Esophagus (tissue), 2 donors: Measurements from ENCODE around the gene CEACAM5. TPM values are rescaled to one million over a fixed set of nuclear protein-coding genes. Genes with fewer than 3 reads are reported as not detected.

Experiments used
- H3K27ac ChIP-seq, 2 donors: one replicate each; pipeline ENCODE4 v1.5.1; 2013; ENCODE audit warnings: low read depth in 2 of 2, mild to moderate bottlenecking in 2 of 2, inconsistent platforms in 1 of 2, low read length in 1 of 2, moderate library complexity in 1 of 2
- H3K27me3 ChIP-seq, 2 donors: one replicate each; pipeline ENCODE4 v1.6.1; 2013; ENCODE audit warnings: low read length in 2 of 2, control low read depth in 1 of 2, mild to moderate bottlenecking in 1 of 2; ENCODE audit not compliant: insufficient read depth in 2 of 2, control insufficient read depth in 1 of 2
- H3K36me3 ChIP-seq, 2 donors: one replicate each; pipeline ENCODE4 v1.6.1; 2013; ENCODE audit warnings: low read length in 1 of 2; ENCODE audit not compliant: control insufficient read depth in 2 of 2, insufficient read depth in 2 of 2
- H3K4me1 ChIP-seq, 2 donors: one replicate each; pipeline ENCODE4 v1.6.1; 2013; ENCODE audit warnings: low read length in 1 of 2; ENCODE audit not compliant: control insufficient read depth in 2 of 2, insufficient read depth in 2 of 2
- H3K4me3 ChIP-seq, 2 donors: one replicate each; pipeline ENCODE4 v1.5.1; 2013; ENCODE audit warnings: low read length in 2 of 2, mild to moderate bottlenecking in 2 of 2, low read depth in 1 of 2, moderate library complexity in 1 of 2
- H3K9me3 ChIP-seq, 2 donors: one replicate each; pipeline ENCODE4 v1.6.1; 2013; ENCODE audit warnings: mild to moderate bottlenecking in 2 of 2, low read depth in 1 of 2, low read length in 1 of 2, moderate library complexity in 1 of 2; ENCODE audit not compliant: control insufficient read depth in 2 of 2, insufficient read depth in 1 of 2
- WGBS, 2 donors: extraction: QIAGEN DNeasy Blood & Tissue Kit; methylation state at CpG; one replicate each; pipeline ENCODE4 v1.1.7; 2013; 5-methylcytosine and 5-hydroxymethylcytosine counted together
- polyA plus RNA-seq, 2 donors: library from polyadenylated mRNA; stranded (reverse); fragments of 200-250 nt; gene quantifications; one replicate each; pipeline ENCODE4 v1.2.3, GENCODE V29; 2013
- donor health status: healthy with polysubstance abuse.
- donor health status: Bipolar disorder and iron deficiency.

CEACAM5 gene
- 100 to 1,000 TPM; 148 to 172 TPM for polyA plus RNA-seq

- H3K9me3 ChIP-seq = no peaks in the 10 kb centered on the region
- H3K36me3 ChIP-seq = no peaks in the 10 kb centered on the region
- H3K27me3 ChIP-seq = peaks cover 0 to 3% of the 10 kb centered on the region in 2 donors
- H3K4me1 ChIP-seq = no peaks in the 10 kb centered on the region
- H3K27ac ChIP-seq = peak within 1 kb of the TSS in 1 of 2 donors; percentile 15
- peak within 1 kb of the TSS; percentile 47 to 53 for H3K4me3 ChIP-seq
- 36 to 40% methylated on average over 4 of the region's 4 CpGs for WGBS, 2 donors
Observed at GRCh38 chr19:41708481-41708880, at the start of gene CEACAM5. TSS of gene CEACAM5 (plus strand) at chr19:41708626. CDS start at chr19:41708732, 106 bp downstream.

GRCh38 chr19:41666075-41666474, 42.4 kb upstream of the CEACAM5 start:
- peaks cover 0 to 4% of the 10 kb centered on the region in 2 donors for H3K27me3 ChIP-seq
- no peaks in the 10 kb centered on the region for H3K36me3 ChIP-seq
- no peaks in the 10 kb centered on the region for H3K4me1 ChIP-seq
- no peak overlapping the region for H3K27ac ChIP-seq
- WGBS, 2 donors = 54 to 68% methylated on average over 2 of the region's 2 CpGs
- H3K4me3 ChIP-seq = no peak overlapping the region
- peaks cover 3 to 8% of the 10 kb centered on the region in 2 donors for H3K9me3 ChIP-seq

- no peak overlapping the region for H3K4me3 ChIP-seq
- H3K4me1 ChIP-seq = no peaks in the 10 kb centered on the region
- no peak overlapping the region for H3K27ac ChIP-seq
- H3K9me3 ChIP-seq = peaks cover 3 to 8% of the 10 kb centered on the region in 2 donors
- H3K36me3 ChIP-seq = no peaks in the 10 kb centered on the region
- WGBS, 2 donors = 61 to 69% methylated on average over 1 of the region's 1 CpG
- peaks cover 0 to 4% of the 10 kb centered on the region in 2 donors for H3K27me3 ChIP-seq
Observed at GRCh38 chr19:41668315-41668714, 40.1 kb upstream of the CEACAM5 start.

GRCh38 chr19:41670755-41671154, 37.7 kb upstream of the CEACAM5 start:
- Histone ChIP-seq H3K4me3 (no peak overlapping the region), H3K27ac (no peak overlapping the region), H3K27me3 (peaks cover 0 to 4% of the 10 kb centered on the region in 2 donors), H3K36me3 (no peaks in the 10 kb centered on the region), H3K4me1 (no peaks in the 10 kb centered on the region), H3K9me3 (peaks cover 3 to 7% of the 10 kb centered on the region in 2 donors)

- Histone ChIP-seq H3K9me3 (peaks cover 0 to 3% of the 10 kb centered on the region in 2 donors), H3K27ac (peak overlapping the region in 1 of 2 donors; percentile 47), H3K4me1 (no peaks in the 10 kb centered on the region), H3K36me3 (no peaks in the 10 kb centered on the region), H3K4me3 (no peak overlapping the region), H3K27me3 (peaks cover 0 to 4% of the 10 kb centered on the region in 2 donors)
- 55 to 66% methylated on average over 5 of the region's 5 CpGs for WGBS, 2 donors
Observed at GRCh38 chr19:41671486-41671885, 36.9 kb upstream of the CEACAM5 start.

GRCh38 chr19:41682437-41682836, 26.0 kb upstream of the CEACAM5 start:
- Histone ChIP-seq H3K4me1 (no peaks in the 10 kb centered on the region), H3K9me3 (no peaks in the 10 kb centered on the region), H3K36me3 (no peaks in the 10 kb centered on the region), H3K27ac (peak overlapping the region in 1 of 2 donors; percentile 57), H3K27me3 (no peaks in the 10 kb centered on the region), H3K4me3 (no peak overlapping the region)
- 34 to 48% methylated on average over 6 of the region's 6 CpGs for WGBS, 2 donors

GRCh38 chr19:41687419-41687818, 21.0 kb upstream of the CEACAM5 start:
- peaks cover 0 to 3% of the 10 kb centered on the region in 2 donors for H3K27me3 ChIP-seq
- H3K36me3 ChIP-seq = no peaks in the 10 kb centered on the region
- H3K4me3 ChIP-seq = peak overlapping the region; percentile 1 to 18
- no peaks in the 10 kb centered on the region for H3K9me3 ChIP-seq
- 74 to 90% methylated on average over 3 of the region's 3 CpGs for WGBS, 2 donors
- H3K4me1 ChIP-seq = peaks cover 0 to 2% of the 10 kb centered on the region in 2 donors
- no peak overlapping the region for H3K27ac ChIP-seq

- Histone ChIP-seq H3K9me3 (no peaks in the 10 kb centered on the region), H3K27me3 (peaks cover 0 to 3% of the 10 kb centered on the region in 2 donors), H3K36me3 (no peaks in the 10 kb centered on the region), H3K4me3 (peak within 1 kb of the TSS; percentile 16 to 18), H3K4me1 (peaks cover 0 to 2% of the 10 kb centered on the region in 2 donors), H3K27ac (no peak within 1 kb of the TSS)
- WGBS, 2 donors = 54 to 67% methylated on average over 1 of the region's 1 CpG
Observed at GRCh38 chr19:41688098-41688497, 20.3 kb upstream of the CEACAM5 start, which contains the start of gene CEACAM7. TSS of gene CEACAM7 (minus strand) at chr19:41688270. CDS start at chr19:41688165, 105 bp downstream.

- WGBS, 2 donors = 64 to 70% methylated on average over 4 of the region's 4 CpGs
- Histone ChIP-seq H3K27me3 (peaks cover 0 to 3% of the 10 kb centered on the region in 2 donors), H3K9me3 (no peaks in the 10 kb centered on the region), H3K27ac (no peak overlapping the region), H3K4me1 (peaks cover 0 to 2% of the 10 kb centered on the region in 2 donors), H3K4me3 (no peak overlapping the region), H3K36me3 (no peaks in the 10 kb centered on the region)
Observed at GRCh38 chr19:41688687-41689086, 19.7 kb upstream of the CEACAM5 start.
